Activated naive CD8-positive, alpha-beta T cell treated with anti-CD3 and anti-CD28 coated beads, Interleukin-2, amount 10 ng/mL, durations not matched to agents 7 days and 5 days (primary cell): ENCODE data around the gene CSNK1E. TPM values are rescaled to one million over a fixed set of nuclear protein-coding genes. Genes with fewer than 3 reads are reported as not detected.

Source experiments
- ATAC-seq: fragments of 150-1000 bp; cut with Tn5 transposase; one replicate; pipeline ENCODE4 v1.10.0; 2021; ENCODE audit warnings: low read depth, moderate library complexity
- POLR2A ChIA-PET: fragments of 350-600 bp; sonication (Branson Sonifier 250); formaldehyde crosslinking; loops from one replicate; lab custom pipeline; 2021; ENCODE audit warnings: antibody characterized with exemption; lab: Charles Lee
- DNase-seq: peaks from one replicate; pipeline ENCODE4 v3.0.0; 2021
- H3K27ac Mint-ChIP-seq: one replicate; pipeline ENCODE4 v1.8.0; 2022; ENCODE audit warnings: mild to moderate bottlenecking, mixed read lengths
- H3K27me3 Mint-ChIP-seq: one replicate; pipeline ENCODE4 v1.8.0; 2022; ENCODE audit warnings: mild to moderate bottlenecking, moderate library complexity, mixed read lengths
- H3K36me3 Mint-ChIP-seq: one replicate; pipeline ENCODE4 v1.8.0; 2021; ENCODE audit warnings: mild to moderate bottlenecking, mixed read lengths
- H3K4me1 Mint-ChIP-seq: one replicate; pipeline ENCODE4 v1.8.0; 2021; ENCODE audit warnings: mixed read lengths
- H3K4me3 Mint-ChIP-seq: one replicate; pipeline ENCODE4 v1.8.0; 2022; ENCODE audit warnings: mild to moderate bottlenecking, moderate library complexity, mixed read lengths
- H3K9me3 Mint-ChIP-seq: one replicate; pipeline ENCODE4 v1.8.0; 2021; ENCODE audit warnings: mixed read lengths
- total RNA-seq, 2 experiments: library from RNA; stranded (reverse); gene quantifications; one replicate each; pipeline ENCODE4 v1.2.3, GENCODE V29; 2021

CSNK1E gene
- total RNA-seq, 2 experiments from 2014 or later: 98.5 to 99.3 TPM

GRCh38 chr22:38309614-38310517, 7.4 kb downstream of the CSNK1E start:
- Mint-ChIP-seq H3K27ac (no peak overlapping the region), H3K36me3 (peaks cover 1% of the 10 kb centered on the region), H3K4me3 (no peak overlapping the region), H3K27me3 (no peaks in the 10 kb centered on the region), H3K4me1 (peaks cover 37% of the 10 kb centered on the region), H3K9me3 (no peaks in the 10 kb centered on the region)
- no peak for ATAC-seq
- DNase-seq: no peak
- POLR2A ChIA-PET: no interaction called here

- no peaks in the 10 kb centered on the region for H3K27me3 Mint-ChIP-seq
- H3K4me3 Mint-ChIP-seq: no peak overlapping the region
- no peak overlapping the region for H3K27ac Mint-ChIP-seq
- H3K36me3 Mint-ChIP-seq: peaks cover 3% of the 10 kb centered on the region
- ATAC-seq (no peak), DNase-seq (no peak)
- POLR2A ChIA-PET: no interaction called here
- H3K4me1 Mint-ChIP-seq: peaks cover 32% of the 10 kb centered on the region
- no peaks in the 10 kb centered on the region for H3K9me3 Mint-ChIP-seq
Observed at GRCh38 chr22:38308791-38309498, 8.3 kb downstream of the CSNK1E start.

GRCh38 chr22:38305471-38306448, 11.5 kb downstream of the CSNK1E start:
- peak overlapping the region; percentile 33 for H3K4me3 Mint-ChIP-seq
- DNase-seq (no peak), ATAC-seq (peak; percentile 44)
- no peaks in the 10 kb centered on the region for H3K27me3 Mint-ChIP-seq
- H3K36me3 Mint-ChIP-seq: peaks cover 5% of the 10 kb centered on the region
- POLR2A ChIA-PET: interaction anchor here (0.6 kb wide), 1 partner anchor 9 kb away, joined by 3 read pairs; no protein-coding TSS in a partner anchor
- H3K4me1 Mint-ChIP-seq: peaks cover 15% of the 10 kb centered on the region
- H3K27ac Mint-ChIP-seq: peak overlapping the region; percentile 22
- H3K9me3 Mint-ChIP-seq: no peaks in the 10 kb centered on the region

- POLR2A ChIA-PET: interaction anchor here (0.6 kb wide), 1 partner anchor 10 kb away, joined by 3 read pairs; no protein-coding TSS in a partner anchor
- no peak for ATAC-seq
- Mint-ChIP-seq H3K4me3 (no peak overlapping the region), H3K27ac (no peak overlapping the region), H3K27me3 (no peaks in the 10 kb centered on the region), H3K4me1 (peaks cover 15% of the 10 kb centered on the region), H3K36me3 (peaks cover 5% of the 10 kb centered on the region), H3K9me3 (no peaks in the 10 kb centered on the region)
- DNase-seq: no peak
Observed at GRCh38 chr22:38304526-38304925, 12.7 kb downstream of the CSNK1E start.

- Mint-ChIP-seq H3K27me3 (no peaks in the 10 kb centered on the region), H3K36me3 (peaks cover 5% of the 10 kb centered on the region), H3K4me1 (peaks cover 15% of the 10 kb centered on the region), H3K4me3 (no peak overlapping the region), H3K27ac (no peak overlapping the region), H3K9me3 (no peaks in the 10 kb centered on the region)
- ATAC-seq: no peak
- DNase-seq: no peak
- POLR2A ChIA-PET: no interaction called here
Observed at GRCh38 chr22:38303974-38304373, 13.3 kb downstream of the CSNK1E start.

GRCh38 chr22:38302906-38303305, 14.3 kb downstream of the CSNK1E start:
- Mint-ChIP-seq H3K27me3 (no peaks in the 10 kb centered on the region), H3K36me3 (peaks cover 5% of the 10 kb centered on the region), H3K4me3 (no peak overlapping the region), H3K9me3 (no peaks in the 10 kb centered on the region), H3K27ac (no peak overlapping the region), H3K4me1 (peaks cover 13% of the 10 kb centered on the region)
- ATAC-seq (no peak), DNase-seq (no peak)
- POLR2A ChIA-PET: no interaction called here

GRCh38 chr22:38300946-38301345, 16.3 kb downstream of the CSNK1E start:
- Mint-ChIP-seq H3K27ac (no peak overlapping the region), H3K36me3 (peaks cover 7% of the 10 kb centered on the region), H3K4me3 (no peak overlapping the region), H3K9me3 (no peaks in the 10 kb centered on the region), H3K27me3 (no peaks in the 10 kb centered on the region), H3K4me1 (peaks cover 7% of the 10 kb centered on the region)
- POLR2A ChIA-PET: no interaction called here
- DNase-seq (no peak), ATAC-seq (no peak)

- Mint-ChIP-seq H3K27me3 (no peaks in the 10 kb centered on the region), H3K4me1 (peaks cover 1% of the 10 kb centered on the region), H3K4me3 (no peak overlapping the region), H3K27ac (no peak overlapping the region), H3K9me3 (no peaks in the 10 kb centered on the region), H3K36me3 (peaks cover 7% of the 10 kb centered on the region)
- DNase-seq: no peak
- POLR2A ChIA-PET: no interaction called here
- no peak for ATAC-seq
Observed at GRCh38 chr22:38300197-38300945, 16.9 kb downstream of the CSNK1E start.

- no peaks in the 10 kb centered on the region for H3K27me3 Mint-ChIP-seq
- POLR2A ChIA-PET: no interaction called here
- no peaks in the 10 kb centered on the region for H3K9me3 Mint-ChIP-seq
- DNase-seq: no peak
- H3K4me1 Mint-ChIP-seq: no peaks in the 10 kb centered on the region
- no peak overlapping the region for H3K4me3 Mint-ChIP-seq
- H3K36me3 Mint-ChIP-seq: peaks cover 7% of the 10 kb centered on the region
- H3K27ac Mint-ChIP-seq: no peak overlapping the region
- ATAC-seq: no peak
Observed at GRCh38 chr22:38299770-38300102, 17.5 kb downstream of the CSNK1E start.

GRCh38 chr22:38298312-38299005, 18.8 kb downstream of the CSNK1E start:
- Mint-ChIP-seq H3K9me3 (no peaks in the 10 kb centered on the region), H3K27me3 (no peaks in the 10 kb centered on the region), H3K36me3 (peaks cover 2% of the 10 kb centered on the region), H3K4me1 (no peaks in the 10 kb centered on the region), H3K27ac (no peak overlapping the region), H3K4me3 (no peak overlapping the region)
- POLR2A ChIA-PET: no interaction called here
- ATAC-seq: peak; percentile 71
- DNase-seq: peak; percentile 60

GRCh38 chr22:38296372-38296771, 20.9 kb downstream of the CSNK1E start:
- POLR2A ChIA-PET: no interaction called here
- Mint-ChIP-seq H3K27ac (no peak overlapping the region), H3K4me1 (no peaks in the 10 kb centered on the region), H3K9me3 (no peaks in the 10 kb centered on the region), H3K4me3 (no peak overlapping the region), H3K27me3 (no peaks in the 10 kb centered on the region), H3K36me3 (peaks cover 2% of the 10 kb centered on the region)
- DNase-seq (no peak), ATAC-seq (no peak)

- POLR2A ChIA-PET: interaction anchor here (0.6 kb wide), 1 partner anchor 19 kb away, joined by 3 read pairs; no protein-coding TSS in a partner anchor
- Mint-ChIP-seq H3K36me3 (peaks cover 2% of the 10 kb centered on the region), H3K9me3 (no peaks in the 10 kb centered on the region), H3K27ac (no peak overlapping the region), H3K27me3 (no peaks in the 10 kb centered on the region), H3K4me1 (no peaks in the 10 kb centered on the region), H3K4me3 (no peak overlapping the region)
- ATAC-seq: no peak
- DNase-seq: no peak
Observed at GRCh38 chr22:38295863-38296262, 21.4 kb downstream of the CSNK1E start.
